Stimulated activated CD8-positive, alpha-beta memory T cell treated with anti-CD3 and anti-CD28 coated beads, Interleukin-7, amount 100 ng/mL, for 24 hours (primary cell): ENCODE results near the gene EBF3.

ENCODE experiments used
- DNase-seq: peaks from one replicate; pipeline ENCODE4 v3.0.0-alpha.2; 2020; ENCODE audit warnings: low read depth

The EBF3 gene, protein sequence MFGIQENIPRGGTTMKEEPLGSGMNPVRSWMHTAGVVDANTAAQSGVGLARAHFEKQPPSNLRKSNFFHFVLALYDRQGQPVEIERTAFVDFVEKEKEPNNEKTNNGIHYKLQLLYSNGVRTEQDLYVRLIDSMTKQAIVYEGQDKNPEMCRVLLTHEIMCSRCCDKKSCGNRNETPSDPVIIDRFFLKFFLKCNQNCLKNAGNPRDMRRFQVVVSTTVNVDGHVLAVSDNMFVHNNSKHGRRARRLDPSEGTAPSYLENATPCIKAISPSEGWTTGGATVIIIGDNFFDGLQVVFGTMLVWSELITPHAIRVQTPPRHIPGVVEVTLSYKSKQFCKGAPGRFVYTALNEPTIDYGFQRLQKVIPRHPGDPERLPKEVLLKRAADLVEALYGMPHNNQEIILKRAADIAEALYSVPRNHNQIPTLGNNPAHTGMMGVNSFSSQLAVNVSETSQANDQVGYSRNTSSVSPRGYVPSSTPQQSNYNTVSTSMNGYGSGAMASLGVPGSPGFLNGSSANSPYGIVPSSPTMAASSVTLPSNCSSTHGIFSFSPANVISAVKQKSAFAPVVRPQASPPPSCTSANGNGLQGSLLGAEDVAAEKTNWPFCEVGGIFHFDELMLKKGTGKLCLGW

DNA sequence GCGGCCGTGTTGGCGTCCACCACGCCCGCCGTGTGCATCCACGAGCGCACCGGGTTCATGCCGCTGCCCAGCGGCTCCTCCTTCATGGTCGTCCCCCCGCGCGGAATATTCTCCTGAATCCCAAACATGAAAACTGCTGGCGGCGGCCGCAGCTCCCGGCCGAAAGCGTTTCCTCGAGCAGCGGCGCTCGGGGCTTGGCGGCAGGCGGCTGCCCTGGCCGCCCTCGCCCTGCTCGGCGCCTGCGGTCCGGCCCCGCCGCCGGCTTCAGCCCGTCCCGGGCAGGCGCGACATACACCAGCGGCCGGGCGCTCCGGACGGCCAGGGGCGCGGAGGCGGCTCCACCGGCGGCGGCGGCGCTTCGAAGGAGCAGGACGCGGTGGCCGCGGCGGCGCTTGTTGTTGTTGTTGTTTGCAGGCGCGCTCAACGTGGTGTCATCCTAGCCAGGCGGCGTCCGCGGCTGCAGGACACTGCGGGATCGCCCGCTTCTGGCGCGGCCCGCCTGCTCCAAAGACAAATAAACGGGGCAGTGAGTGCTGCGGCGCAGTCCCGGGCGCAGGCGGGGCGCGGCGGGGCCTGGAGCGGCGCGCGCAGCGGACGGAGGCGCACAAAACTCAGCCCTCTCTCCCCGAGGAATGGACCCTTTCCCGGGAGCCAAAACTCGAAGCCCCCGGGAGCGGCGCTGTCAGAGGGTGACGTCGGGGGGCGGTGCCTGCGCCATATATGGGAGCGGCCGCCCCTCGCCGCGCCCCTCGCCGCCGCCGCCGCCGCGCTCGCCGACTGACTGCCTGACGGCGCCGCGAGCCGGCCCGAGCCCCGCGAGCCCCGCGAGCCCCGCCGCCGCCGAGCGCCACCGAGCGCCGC, at the start of gene EBF3:
Gene EBF3 (minus strand): TSS at position 634 of the 861 bp plus-strand sequence. CDS start 506 bp downstream, at position 128.
- DNase-seq: no peak

DNA sequence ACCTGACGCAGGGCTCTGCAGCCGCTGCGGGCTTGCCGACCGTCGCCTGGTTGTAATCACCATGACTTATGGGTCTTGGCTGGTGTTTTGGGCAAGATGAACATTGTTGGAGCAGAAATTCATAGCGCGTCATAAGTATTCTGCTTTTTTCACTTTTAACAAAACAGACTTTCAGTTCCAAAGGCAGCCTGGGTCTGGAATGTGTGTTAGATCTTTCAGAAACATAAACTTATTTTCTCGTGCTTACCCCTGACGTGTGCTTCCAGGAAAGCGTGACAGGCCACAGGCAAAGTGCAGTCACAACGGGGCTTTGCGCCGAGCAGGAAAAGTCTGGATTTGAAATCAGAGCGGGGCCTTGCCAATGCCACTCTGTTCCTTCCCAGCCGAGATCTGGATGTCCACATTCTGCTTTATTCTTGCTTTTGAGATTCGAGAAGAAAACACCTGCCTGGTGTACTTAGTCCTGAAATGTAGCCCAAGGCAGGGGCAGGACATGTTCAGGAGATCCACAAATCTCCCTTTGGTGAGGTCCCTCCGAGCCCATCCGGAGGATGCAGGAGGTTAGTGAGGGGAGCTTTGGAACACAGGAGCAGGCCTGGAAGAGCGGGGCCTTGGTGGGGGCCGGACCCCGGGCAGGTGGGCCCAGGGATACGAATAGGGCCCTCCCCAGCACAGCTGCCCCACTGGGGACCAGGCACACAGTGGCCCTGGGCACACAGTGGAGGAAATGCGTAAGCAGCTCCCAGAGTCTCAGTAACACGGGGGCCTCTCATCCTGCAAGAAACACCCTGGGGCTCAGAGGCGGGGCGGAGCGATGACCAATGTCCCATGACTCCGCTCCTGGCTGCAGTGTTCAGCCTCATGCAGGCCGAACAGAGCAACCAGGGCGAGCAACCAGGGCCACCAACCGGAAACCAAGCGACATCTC, 49.5 kb upstream of the EBF3 start:
- no peak for DNase-seq

DNA sequence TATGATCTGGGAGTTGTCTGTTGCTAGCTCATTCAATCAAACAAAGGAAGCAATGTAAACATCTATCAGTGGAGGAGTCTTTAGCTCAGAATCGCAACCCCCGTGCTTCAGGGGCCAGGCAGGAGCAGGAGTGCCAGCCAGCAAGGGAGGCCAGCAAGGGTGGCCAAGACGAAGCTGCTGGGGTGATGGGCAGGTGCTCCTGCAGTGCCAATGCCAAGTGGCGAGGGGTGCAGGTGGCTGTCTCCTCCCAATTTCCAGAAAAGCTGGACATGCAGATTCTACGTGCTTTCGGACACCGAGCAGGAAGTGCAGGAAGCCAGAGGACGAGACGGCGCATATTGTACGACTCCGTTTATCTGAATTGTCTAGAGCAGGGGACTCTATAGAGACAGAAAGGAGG, 48.1 kb upstream of the EBF3 start:
- no peak for DNase-seq

DNA sequence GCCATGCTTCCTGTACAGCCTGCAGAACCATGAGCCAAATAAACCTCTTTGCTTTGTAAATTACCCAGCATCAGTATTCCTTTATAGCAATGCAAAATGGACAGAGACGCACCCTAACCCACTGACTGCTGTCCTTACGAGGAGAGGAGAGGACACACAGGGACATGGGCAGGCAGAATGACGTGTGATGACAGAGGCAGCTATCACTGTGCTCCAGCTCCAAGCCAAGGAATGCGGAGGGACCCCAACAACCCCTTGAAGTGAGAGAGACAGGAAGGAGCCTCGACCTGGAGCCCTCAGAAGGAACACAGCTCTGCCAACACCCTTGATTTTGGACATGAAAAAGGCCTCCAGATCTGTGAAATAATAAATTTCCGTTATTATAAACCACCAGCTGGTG, 46.6 kb upstream of the EBF3 start:
- no peak for DNase-seq

DNA sequence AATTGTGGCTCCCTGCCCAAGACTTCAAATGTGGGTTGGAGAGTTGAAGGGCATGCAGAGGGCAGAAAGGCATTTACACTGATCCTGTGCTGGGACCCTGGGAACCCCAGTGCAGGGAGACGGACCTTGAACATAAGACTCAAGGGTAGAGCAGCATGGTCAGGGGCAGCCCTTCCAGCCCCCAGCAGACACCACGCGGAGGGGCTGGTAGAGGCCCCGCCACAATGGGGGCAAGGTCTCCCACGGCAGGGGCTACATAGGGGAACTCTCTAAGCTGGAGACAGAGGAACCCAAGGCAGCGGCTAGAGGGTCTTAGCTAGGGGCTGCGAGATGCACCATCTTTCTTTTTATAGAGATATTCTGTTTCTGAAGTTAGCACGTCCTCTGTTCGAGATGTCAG, 45.2 kb upstream of the EBF3 start:
- no peak for DNase-seq

DNA sequence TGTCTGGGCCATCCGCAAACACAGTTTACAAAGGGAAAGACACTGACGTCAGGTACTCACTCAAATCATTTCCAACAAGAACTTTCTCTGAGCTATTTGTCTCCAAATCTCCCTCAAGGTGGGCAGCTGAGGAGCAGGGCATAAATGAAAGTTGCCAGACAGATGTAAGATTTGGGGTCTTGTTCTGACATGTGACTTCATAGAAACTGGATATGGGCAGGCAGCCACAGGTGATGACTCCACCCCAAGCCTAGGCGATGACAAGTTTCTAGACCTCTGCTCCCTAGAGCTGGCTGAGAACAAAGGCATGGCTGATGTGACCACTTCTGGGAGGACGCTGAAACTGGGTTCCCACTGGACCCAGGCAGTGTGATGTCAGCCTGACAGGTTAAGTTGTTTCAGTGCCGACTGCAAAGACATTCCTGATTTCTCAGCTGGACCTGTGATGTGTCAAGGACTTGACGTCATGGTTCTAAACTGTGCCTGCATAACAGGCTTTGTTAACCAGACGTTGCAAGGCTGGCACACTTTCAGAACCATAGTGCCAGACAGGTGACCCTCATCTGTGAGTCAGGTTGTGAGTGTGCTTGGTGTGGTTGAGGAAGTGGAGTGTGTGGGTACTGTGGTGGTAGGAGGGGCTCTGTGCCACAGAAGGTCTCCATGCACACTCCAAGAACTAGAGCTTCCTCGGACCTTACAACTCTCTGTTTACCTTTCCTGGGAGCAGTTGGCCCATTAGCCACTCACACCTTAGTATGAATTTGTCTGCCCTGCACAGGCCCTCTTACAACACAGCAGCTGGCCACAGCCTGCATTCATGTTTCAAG, 39.9 kb upstream of the EBF3 start:
- DNase-seq: no peak

DNA sequence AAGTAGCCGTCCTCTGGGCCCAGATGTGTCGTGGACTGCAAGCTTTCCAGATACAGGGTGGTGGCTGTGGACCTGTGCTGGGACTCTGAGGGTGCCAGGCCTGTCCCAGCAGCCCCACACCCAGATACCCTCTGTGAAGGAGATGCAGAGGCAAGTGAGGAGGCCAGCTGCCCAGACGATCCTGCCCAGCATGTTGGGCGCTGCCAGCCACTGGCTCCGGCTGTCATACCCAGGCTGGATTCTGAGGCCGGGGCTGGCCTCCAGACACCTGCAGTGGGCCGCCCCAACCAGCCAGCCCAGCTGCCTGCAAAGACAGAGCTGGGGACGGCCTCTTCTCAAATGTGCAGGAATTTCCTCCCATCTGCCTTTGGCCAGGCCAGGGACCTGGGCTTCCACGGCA, 39.1 kb upstream of the EBF3 start:
- DNase-seq: no peak

DNA sequence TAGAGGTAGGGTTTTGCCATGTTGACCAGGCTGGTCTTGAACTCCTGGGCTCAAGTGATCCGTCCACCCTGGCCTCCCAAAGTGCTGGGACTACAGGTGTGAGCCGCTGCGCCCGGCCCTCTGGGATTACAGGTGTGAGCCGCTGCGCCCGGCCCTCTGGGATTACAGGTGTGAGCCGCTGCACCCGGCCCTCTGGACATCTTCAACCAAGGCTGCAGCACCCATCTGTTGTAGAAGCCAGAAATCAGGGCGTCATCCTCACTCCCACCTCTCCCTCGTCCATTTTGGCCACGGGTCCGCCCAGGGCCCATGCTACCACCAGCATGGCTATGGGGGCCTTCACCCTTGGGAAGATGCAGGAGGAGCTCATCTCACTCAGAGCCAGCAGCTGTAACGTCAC, 38.5 kb upstream of the EBF3 start:
- no peak for DNase-seq

DNA sequence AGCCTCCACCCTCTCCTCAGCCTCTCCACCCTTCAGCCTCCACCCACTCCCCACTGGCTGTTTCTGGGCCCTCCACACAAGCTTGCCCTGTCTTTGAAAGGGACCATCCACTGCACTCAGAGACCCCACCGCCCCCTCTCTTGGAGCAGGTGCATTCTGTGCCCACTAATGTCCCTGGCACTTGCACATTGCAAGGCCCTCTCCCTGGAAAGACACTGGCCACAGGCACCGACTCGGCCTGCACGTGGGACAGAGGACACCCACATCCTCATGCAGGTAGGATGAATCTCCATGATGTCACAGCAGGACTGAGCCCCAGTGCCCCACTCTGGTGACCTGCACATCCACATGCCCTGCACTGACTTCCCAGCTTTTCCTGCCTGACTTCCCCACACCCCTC, 36.8 kb upstream of the EBF3 start:
- DNase-seq: no peak

DNA sequence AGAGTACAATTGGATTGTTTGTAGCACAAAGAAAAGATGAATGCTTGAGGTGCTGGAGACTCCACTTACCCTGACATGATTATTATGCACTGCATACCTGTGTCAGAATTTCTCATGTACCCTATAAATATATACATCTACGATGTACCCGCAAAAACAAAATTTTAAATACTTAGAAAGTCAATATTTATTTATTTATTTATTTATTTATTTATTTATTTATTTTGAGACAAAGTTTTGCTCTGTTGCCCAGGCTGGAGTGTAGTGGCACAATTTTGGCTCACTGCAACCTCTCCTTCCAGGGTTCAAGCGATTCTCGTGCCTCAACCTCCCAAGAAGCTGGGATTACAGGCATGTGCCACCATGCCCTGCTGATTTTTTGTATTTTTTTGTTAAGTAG, 35.1 kb upstream of the EBF3 start:
- DNase-seq: no peak

DNA sequence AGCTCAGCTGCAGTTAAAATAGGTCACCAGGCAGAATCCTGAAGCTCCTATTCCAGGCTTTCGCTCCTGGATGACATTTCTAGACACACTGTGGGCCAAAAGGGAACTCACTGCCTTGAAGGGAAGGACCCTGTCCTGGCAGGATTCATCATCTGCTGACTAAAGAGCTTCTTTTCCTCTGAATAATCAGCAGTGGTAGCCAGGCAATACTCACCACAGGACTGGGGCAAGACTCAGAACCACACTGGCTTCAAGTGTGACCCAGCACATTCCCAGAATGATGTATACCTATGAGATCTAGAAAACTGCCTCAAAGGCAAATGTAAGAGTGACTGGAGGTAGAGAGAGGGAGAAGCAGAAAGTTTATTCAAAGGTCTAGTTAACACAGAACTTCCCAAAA, 29.5 kb upstream of the EBF3 start:
- DNase-seq: no peak

DNA sequence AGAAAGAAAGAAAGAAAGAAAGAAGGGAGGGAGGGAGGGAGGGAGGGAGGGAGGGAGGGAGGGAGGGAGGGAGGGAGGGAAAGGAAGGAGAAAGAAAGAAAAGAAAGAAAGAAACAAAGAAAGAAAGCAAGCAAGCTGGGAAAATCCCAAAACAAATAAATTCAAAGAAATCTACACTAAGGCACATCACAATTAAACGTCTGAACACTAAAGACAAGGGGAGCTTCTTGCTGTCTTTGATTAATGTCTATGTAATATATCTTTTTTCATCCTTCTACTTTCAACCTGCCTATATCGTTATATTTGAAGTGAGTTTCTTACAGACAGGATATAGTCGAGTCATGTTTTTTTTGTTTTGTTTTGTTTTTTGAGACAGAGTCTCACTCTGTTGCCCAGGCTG, 28.3 kb upstream of the EBF3 start:
- no peak for DNase-seq

DNA sequence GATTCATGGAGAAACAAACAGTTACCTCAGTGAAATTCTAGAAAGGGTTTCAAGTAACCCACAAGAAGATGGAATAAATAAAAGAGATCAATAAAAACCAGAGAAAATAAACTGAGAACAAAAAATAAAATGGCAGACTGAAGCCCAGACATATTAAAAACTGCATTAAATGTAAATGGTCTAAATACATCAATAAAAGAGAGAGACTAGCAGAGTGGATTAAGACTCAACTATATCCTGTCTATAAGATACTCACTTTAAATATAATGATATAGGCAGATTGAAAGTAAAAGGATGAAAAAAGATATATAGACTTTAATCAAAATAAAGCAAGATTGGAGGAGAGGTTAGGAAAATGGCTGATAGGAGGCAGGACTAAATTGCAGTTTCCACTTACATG, 18.8 kb upstream of the EBF3 start:
- no peak for DNase-seq

DNA sequence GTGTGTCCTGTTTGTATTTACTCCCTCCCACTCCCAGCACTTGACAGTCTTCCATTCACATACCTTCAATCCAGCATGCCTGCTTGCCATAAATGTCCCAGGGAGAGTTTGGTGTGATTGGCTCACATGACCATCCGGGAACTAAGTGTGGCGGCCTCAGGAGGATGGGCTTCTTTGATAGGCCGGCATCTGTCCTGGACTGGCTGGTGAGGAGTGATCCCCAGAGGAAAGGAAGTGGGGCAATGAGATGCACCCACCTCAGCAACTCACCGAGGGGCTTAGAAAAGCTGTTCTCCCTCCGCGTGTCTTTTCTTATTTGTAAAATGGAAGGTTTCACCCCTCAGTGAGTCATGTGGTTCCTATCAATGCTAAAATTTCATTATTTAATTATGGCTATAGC, 14.9 kb upstream of the EBF3 start:
- no peak for DNase-seq

DNA sequence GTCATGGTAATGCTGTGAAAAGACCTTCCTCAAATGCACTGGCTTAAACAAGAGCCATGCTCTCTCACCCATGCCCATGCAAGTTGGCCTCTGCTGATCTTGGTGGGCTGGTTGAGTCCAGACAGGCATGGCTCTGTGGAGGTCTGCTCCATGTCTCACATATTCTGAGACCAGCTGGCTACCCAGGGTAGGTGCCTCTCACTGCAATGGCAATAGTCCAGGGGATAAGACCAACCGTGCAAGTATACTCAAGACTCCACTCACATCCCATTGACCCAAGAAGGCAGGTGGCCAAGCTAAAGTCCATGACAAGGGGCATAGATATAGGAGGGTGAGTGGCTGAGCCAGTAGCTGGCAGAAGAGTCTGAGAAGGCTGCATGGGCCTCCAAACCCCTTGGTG, 14.2 kb upstream of the EBF3 start:
- DNase-seq: no peak

DNA sequence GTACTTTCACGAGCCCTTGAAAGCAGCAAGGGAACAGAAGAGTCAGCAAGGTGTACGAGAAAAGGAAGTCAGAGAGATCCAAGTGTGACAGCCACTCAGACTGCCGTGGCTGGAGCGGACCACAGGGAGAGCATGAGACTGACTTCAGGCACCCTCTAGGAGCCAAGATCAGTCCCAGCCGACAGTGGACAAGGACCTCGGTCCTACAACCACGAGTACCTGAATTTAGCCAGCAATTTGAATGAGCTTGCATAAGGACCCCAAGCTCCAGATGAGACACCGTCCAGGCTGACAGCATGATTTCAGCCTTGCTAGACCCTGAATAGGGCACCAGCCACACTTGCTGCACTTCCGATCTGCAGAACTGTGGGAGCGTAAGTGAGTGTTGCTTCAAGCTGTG, 13.7 kb upstream of the EBF3 start:
- no peak for DNase-seq

DNA sequence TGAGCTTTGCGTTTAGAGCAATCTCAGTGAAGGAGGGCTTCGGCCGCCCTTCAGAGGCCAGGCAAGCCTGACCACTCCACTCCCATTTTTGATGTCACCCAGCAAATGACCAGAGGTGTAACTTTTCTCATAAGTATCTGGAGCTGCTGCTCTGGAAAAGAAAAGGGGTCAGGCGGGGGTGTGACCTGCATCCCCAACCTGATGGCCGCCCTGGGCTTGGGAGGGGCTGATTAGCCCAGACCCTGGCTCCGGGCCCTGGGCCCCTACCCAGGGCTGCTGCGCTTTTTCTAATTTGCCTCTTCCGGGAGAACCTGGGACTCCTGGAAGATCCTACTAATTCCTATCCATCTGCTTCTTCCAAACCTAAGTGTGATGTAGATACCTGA, 9.6 kb upstream of the EBF3 start:
- no peak for DNase-seq

DNA sequence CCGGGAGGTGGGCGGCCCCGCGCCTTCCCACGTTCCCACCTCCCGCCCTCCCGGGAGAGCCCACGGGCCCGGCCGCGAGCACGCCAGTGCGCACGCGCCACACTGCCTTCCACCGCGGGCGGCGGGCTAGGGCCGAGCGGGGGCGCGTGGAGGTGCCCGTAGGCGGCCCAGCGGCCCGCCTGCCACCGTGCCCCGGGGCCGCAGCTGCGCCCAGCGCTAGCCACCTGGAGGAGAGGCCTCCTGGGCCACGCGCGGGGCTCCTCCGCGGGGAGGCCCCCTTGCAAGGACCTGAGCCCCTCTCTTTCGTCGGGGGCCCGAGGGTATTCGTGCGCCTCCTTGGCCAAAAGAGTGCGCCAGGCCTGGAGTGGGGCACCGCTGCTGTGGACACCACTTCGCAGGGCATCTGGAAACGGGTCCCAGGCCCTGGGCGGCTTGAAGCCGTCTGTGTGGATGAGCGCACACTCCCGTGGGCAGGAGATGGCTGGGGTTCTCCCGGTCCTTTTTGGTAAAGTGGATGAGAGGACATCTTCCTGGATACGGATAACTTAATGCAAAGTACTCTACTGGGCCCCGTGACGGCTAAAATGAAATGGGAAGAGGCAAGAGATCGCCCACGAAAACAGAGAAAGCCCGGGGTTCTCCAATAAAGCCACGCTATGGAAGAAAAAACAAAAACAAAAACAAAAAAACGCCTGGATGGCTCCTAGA, 9.0 kb upstream of the EBF3 start:
- no peak for DNase-seq

DNA sequence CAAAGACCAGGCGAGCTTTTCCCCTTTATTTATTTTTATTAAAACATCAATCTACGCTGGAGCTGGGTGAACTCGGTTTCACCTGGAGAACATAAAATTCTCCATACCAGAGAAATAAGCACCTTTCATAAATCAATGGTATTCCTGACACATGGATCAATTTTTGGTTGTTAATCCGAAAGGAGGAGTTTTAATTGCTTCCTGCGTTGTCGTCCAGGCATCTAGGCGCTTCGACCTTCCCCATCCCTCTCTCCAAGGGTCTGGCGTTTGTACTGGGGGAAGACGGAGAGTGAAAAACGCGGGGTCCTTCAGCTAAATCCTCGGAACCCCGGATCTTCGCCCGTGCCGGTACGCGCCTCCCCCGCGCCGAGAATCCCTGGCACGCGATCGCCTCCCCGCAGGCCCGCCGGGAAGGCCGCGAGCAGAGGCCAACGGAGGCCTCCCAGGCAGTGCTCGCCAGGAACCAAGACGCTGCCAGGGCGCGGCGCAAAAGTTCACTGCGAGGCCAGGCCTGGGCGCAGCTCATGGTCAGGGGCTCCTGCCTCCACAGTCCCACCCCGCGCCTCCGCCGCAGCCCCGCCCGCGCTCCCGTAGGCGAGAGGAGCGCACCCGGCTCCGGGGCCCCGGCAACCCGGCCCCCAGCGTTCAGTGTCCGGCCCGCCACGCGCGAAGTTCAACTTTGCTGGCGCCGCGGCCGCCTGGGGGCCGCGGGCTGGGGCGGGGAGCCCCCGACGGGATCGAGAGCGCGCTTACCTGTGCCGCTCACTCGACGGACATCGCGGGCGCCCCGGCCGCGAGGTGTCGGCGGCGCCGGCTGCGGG, 8.3 kb upstream of the EBF3 start:
- no peak for DNase-seq
